H1 (cell line): Measurements from ENCODE around the gene OSBPL2. TPM values are rescaled to one million over a fixed set of nuclear protein-coding genes. Genes with fewer than 3 reads are reported as not detected.

ENCODE experiments used
- BACH1 ChIP-seq: IDR thresholded peaks from 2 replicates; pipeline ENCODE4 v1.6.1; 2012; ENCODE audit warnings: low read length, improper control_type of control experiment
- CBX5 ChIP-seq: fragments of 300-800, 300-1000 bp; sonication (generic); IDR thresholded peaks from 2 replicates; pipeline ENCODE4 v1.7.1; 2016; ENCODE audit warnings: antibody characterized with exemption, low read length, low read depth
- CHD1 ChIP-seq: IDR thresholded peaks from 2 replicates; pipeline ENCODE4 v1.6.1; 2012; ENCODE audit warnings: low read depth, low read length, improper control_type of control experiment
- CREB1 ChIP-seq: IDR thresholded peaks from 2 replicates; pipeline ENCODE4 v1.6.1; 2012; ENCODE audit warnings: inconsistent platforms
- CTCF ChIP-seq, 3 experiments: IDR thresholded peaks; 1 replicate in 2 of 3; 2 replicates in 1 of 3; pipeline versions ENCODE4 v1.5.1 to v1.6.1; 2011; ENCODE audit warnings: low read length in 3 of 3, mild to moderate bottlenecking in 3 of 3, inconsistent platforms in 2 of 3, low read depth in 1 of 3, moderate library complexity in 1 of 3; ENCODE audit not compliant: insufficient read depth in 1 of 3; ENCODE audit errors: control extremely low read depth in 1 of 3
- GABPA ChIP-seq: IDR thresholded peaks from 2 replicates; pipeline ENCODE4 v1.6.1; 2011; ENCODE audit warnings: mild to moderate bottlenecking, low read length, moderate library complexity, borderline replicate concordance; ENCODE audit not compliant: insufficient read depth
- PHF8 ChIP-seq: fragments of 200-600 bp; sonication (generic); conservative IDR thresholded peaks from 2 replicates; pipeline ENCODE4 v1.7.1; 2012; ENCODE audit warnings: low read depth, mild to moderate bottlenecking, inconsistent platforms, low read length, moderate library complexity
- RAD21 ChIP-seq, 2 experiments: IDR thresholded peaks in 1 of 2; conservative IDR thresholded peaks in 1 of 2; 2 replicates each; pipeline ENCODE4 v1.6.1; 2011; ENCODE audit warnings: low read depth in 2 of 2, low read length in 2 of 2, improper control_type of control experiment in 1 of 2, inconsistent platforms in 1 of 2, mild to moderate bottlenecking in 1 of 2, moderate library complexity in 1 of 2
- SP1 ChIP-seq: IDR thresholded peaks from 2 replicates; pipeline ENCODE4 v1.6.1; 2011; ENCODE audit warnings: low read depth, low read length
- polyA plus RNA-seq, 7 experiments: library from polyadenylated mRNA; depleted of rRNA in 3 of 7; stranded (reverse) in 5 of 7; unstranded in 2 of 7; fragments of >200 nt in 5 of 7; fragments of 200-250 nt in 2 of 7; gene quantifications; 1 replicate in 5 of 7; 2 replicates in 1 of 7; 4 replicates in 1 of 7; pipeline versions ENCODE4 v1.2.1 to v1.2.3, GENCODE V29; 2011 to 2013; ENCODE audit warnings: missing spikeins in 2 of 7, mixed read lengths in 2 of 7
- total RNA-seq: library from RNA; stranded (reverse); fragmentation: NEBNext Ultra II Directional; extraction: Animal tissue kit (Norgen Biotek cat#: 25700); gene quantifications from 2 replicates; pipeline ENCODE4 v1.2.1, GENCODE V29; 2021

OSBPL2 gene
- total and polyA plus RNA-seq, 2 of the 8 experiments (the other 6 are each of a cell fraction or from before 2014, with no cell fraction given): 11.7 to 42.4 TPM

DNA sequence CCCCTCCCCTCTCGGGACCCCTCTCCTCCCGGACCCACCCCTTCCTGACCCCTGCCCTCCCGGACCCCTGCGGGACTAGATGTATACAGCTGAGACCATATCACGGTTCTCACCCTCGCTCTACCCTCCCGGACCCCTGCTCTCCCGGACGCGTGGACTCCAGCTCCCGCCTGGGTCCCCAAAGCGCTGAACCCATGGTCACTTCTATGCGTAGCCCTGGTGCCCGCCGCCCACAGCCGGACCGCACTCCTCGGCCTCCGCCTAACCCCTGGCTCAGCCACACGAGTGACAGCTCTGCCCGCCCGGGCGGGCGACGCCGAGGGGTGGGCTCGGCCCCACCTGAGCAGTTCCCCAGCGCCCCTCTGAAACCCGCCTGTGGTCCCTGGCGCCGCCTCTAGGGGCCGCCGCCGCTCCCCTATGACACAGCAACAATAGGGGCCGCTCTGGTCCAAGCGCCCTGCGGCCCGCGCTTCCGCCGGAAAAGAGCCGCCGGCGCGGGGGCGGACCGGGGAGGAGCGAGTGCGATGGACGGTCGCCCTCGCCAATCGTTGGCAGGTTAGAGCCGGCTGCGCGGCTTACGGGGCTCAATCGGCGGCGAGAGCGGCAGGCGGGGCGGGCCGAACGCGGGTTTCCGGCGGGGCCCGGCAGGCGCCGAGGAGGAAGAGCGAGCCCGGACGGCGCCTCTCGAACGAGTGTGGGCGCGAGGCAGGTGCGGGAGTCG lies 64.2 kb downstream of the OSBPL2 start, which contains the start of gene ADRM1 (continued):
- TF ChIP-seq CTCF (IDR thresholded peaks at IDR 0.05; ENCODE audit: control extremely low read depth in 1 of 3, insufficient read depth in 1 of 3, low read depth in 1 of 3, low read length in 3 of 3) (peak; percentile 64 to 98 (median 75)), CHD1 (no peak), GABPA (peak; percentile 91; the same call in 1 of the 2 replicates), SP1 (peak; percentile 88), CREB1 (peak; percentile 86), PHF8 (peak; percentile 50; the same call in 1 of the 2 replicates), RAD21 (IDR thresholded peaks at IDR 0.05 in 1 of 2, conservative IDR thresholded peaks at IDR 0.05 in 1 of 2; ENCODE audit: low read depth in 2 of 2, low read length in 2 of 2) (peak; percentile 47 to 56), BACH1 (peak; percentile 90), CBX5 (no peak)
